ENCODE measurements around the gene COL23A1. TPM values are rescaled to one million over a fixed set of nuclear protein-coding genes. Genes with fewer than 3 reads are reported as not detected.

The COL23A1 gene
- total RNA-seq, 2 donors from 2014 or later = 0.17 to 0.19 TPM

DNA sequence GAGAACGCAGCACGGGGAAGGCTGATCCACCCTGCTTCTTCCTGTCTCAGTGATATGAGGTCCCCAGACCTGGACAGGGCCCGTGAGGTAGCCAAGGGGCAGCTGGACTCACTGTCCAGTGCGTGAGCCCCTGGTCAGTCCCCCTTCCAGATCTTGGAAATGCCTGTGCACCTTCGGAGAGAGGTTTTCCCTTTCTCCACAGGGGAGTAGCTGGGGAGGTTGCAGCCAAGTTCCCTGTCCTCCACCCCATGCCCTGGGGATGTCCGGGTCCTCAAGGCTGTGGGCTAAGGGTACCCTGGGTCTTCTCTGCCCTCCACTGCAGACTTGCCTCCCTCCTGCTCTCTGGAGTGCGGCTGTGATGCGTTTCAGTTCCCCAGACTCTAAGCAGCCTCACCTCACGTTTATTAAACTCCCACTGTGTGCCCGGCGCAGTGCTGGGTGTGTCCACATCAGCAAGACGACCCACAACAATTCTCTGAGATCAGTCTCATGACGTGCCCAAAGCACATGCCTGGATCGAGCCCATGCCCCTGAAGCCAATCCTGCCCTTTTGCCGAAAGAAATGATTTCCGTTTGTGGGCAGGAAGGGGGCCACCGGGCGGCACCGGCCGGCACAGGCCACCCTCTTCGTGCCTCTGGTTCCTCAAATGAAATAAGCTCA, 256.2 kb downstream of the COL23A1 start:
- no peaks in the 10 kb centered on the region for H3K36me3 Mint-ChIP-seq
- no peaks in the 10 kb centered on the region for H3K9me3 Mint-ChIP-seq
- ATAC-seq (no peak), DNase-seq (ENCODE audit: low spot score) (peak; percentile 55)
- H3K4me3 Mint-ChIP-seq = no peak overlapping the region
- H3K4me1 Mint-ChIP-seq (ENCODE audit: low read depth in 2 of 2) = no peaks in the 10 kb centered on the region
- H3K27me3 Mint-ChIP-seq = no peaks in the 10 kb centered on the region
- no peak overlapping the region for H3K27ac Mint-ChIP-seq

DNA sequence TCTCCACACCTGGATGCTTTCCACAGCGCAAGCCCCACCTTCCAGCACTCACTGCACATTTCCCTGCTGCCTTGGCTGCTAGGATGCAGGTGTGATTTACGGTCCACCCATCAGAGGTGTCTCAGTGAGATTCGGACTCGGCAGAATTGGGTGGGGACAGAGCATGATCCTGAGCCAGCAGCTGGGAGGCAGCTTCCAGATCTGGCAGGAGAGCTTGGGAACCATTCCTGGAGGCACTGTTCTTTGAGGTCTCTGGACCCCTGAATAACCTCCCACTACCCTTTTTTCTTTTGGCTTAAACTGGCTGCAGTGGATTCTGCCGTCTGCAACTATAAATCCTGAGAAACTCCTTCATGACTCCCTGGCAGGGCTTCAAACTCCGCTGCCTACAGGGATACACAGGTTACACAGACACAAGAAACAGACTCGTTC, 258.0 kb downstream of the COL23A1 start:
- ATAC-seq = no peak
- Mint-ChIP-seq H3K36me3 (no peaks in the 10 kb centered on the region), H3K4me1 (ENCODE audit: low read depth in 2 of 2) (no peaks in the 10 kb centered on the region), H3K27ac (no peak overlapping the region), H3K4me3 (no peak overlapping the region), H3K27me3 (peaks cover 0 to 2% of the 10 kb centered on the region in 2 donors), H3K9me3 (no peaks in the 10 kb centered on the region)
- DNase-seq (ENCODE audit: low spot score) = no peak

DNA sequence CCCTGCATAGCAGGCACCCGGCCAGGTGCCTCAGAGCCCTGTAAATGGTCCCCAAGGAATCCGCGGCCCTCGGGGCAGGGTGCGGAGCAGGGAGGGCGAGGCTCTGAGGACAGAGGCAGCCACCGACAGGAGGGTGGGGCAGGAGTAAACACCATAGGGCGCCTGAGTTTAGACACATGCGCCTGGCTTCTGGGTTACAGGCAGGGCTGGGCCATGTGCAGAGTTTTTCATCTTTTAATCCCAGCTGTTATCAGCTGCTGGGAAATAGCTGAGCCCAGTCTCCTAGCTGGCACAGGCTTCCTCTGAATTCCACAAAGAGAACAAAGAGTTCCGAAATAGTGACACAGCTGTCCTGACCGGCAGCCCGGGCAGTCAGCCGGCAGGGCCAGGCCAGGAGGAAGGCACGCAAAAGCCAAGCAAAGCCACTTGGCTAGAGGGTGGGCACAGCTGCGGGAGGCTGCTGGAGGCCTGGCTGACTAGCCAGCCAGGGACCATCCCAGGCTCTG, 258.6 kb downstream of the COL23A1 start:
- no peak overlapping the region for H3K4me3 Mint-ChIP-seq
- no peak for DNase-seq (ENCODE audit: low spot score)
- ATAC-seq = no peak
- H3K36me3 Mint-ChIP-seq = no peaks in the 10 kb centered on the region
- H3K4me1 Mint-ChIP-seq (ENCODE audit: low read depth in 2 of 2) = no peaks in the 10 kb centered on the region
- peaks cover 0 to 2% of the 10 kb centered on the region in 2 donors for H3K27me3 Mint-ChIP-seq
- H3K9me3 Mint-ChIP-seq = no peaks in the 10 kb centered on the region
- no peak overlapping the region for H3K27ac Mint-ChIP-seq

DNA sequence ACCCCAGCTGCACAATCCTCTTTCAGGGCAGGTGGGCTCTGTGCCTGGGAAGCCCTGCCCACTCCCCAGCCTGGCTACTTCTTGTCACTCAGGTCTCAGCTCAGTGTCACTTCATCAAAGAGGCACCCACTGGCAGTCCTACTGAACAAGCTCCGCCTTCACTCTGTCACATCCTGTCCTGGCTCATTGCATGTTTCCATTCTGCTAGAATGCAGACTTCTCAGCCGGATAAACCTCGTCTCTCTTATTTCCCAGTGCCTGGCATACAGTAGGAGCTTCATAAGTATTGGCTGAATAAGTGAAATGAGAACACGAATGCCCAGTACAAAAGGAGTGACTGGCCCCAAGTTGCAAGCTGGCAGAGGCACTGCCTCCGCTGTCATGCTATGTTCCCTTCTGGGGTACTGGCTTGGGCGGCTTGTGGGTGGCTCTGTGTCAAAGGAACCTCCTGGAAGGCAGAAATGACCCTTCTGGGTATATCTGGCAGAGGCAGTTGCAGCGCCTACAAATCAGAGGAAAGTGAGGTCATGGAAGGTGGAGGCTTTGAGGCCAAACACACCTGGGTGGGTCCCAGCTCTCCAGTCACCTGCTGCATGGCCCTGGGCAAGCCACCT, 259.3 kb downstream of the COL23A1 start:
- no peak overlapping the region for H3K27ac Mint-ChIP-seq

DNA sequence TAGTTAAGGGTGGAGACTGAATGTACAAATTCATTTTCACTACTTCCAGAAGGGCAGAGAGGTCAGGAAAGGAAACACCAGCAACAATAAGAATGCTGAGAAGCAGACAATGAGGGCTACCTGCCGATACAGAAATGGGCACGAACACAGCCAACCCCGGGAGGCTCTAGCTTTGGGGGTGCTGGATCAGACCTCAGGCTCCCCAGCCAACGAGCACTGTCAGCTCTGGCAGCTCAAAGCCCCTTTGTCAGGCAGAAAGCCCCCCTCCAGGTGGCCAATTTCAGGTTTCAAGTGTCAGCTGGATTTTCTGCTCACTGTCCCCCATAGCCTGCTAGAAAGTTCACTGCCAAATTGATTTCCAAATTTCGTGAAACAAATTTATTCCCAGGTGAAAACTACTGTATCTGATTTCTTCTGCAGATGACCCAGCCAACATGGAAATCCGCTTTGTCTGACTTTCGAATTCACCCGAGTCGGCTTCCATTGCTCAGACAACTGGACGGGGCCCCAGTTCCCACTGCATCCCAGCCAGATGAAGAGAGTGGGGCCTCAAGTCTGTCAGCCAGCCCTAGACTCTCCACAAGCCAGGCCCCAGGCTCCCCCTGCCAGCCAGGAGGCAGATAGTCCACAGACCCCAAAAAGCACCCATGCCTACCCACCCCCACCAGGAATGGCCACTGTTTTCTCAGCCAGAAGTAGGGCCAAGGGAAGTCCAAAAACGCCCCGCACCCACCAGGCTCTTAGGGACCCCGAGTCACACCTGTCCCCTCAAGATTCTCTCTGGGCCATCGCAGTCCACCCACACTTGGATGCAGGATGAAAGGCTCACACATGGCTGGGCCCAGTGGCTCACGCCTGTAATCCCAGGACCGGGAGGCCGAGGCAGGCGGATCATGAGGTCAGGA, 261.1 kb downstream of the COL23A1 start:
- no peaks in the 10 kb centered on the region for H3K36me3 Mint-ChIP-seq
- ATAC-seq (no peak), DNase-seq (ENCODE audit: low spot score) (no peak)
- H3K9me3 Mint-ChIP-seq = no peaks in the 10 kb centered on the region
- no peak overlapping the region for H3K4me3 Mint-ChIP-seq
- H3K27me3 Mint-ChIP-seq = peaks cover 0 to 2% of the 10 kb centered on the region in 2 donors
- no peaks in the 10 kb centered on the region for H3K4me1 Mint-ChIP-seq (ENCODE audit: low read depth in 2 of 2)
- no peak overlapping the region for H3K27ac Mint-ChIP-seq

More for the DNA sequence above, 259.3 kb downstream of the COL23A1 start:
- H3K9me3 Mint-ChIP-seq = no peaks in the 10 kb centered on the region
- ATAC-seq = no peak
- peaks cover 0 to 2% of the 10 kb centered on the region in 2 donors for H3K27me3 Mint-ChIP-seq
- no peak overlapping the region for H3K4me3 Mint-ChIP-seq
- H3K36me3 Mint-ChIP-seq = no peaks in the 10 kb centered on the region
- no peaks in the 10 kb centered on the region for H3K4me1 Mint-ChIP-seq (ENCODE audit: low read depth in 2 of 2)
- no peak for DNase-seq (ENCODE audit: low spot score)

DNA sequence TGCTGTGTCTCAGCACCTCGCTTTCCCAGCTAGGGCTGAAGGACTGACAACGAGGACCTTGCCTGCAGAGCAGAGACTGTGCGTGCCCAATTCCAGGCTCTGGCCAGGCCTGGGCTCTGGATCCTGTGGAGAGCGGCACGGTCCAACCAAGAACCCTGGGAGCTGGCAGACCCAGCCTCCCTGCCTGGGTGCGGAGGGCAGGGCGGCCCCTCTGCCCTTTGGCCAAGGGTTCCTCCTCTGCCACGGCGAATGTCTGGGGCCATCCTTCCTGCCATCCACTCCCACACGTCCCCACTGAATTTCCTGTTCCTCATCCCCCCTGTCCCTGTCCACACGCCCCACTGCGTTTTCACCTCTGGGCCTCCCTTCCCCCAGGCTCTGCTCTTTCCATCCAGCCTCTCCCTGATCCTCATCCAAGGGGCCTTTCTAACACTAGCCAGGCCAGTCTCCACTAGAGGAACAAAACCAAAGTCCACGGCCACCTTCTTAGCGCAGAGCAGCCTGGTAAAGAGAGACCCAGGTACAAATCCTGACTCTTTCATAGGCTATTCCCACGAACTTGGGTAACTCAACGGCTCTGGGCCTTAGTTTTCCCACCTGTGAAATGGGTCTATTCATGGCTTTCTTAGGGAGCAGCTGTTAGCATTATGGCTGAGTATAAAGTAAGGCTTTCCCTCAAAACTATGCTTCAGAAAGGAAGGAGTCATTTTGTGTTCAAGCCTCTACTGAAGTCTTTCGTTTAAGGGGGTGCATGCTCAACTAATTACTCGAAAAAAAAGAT, 262.1 kb downstream of the COL23A1 start:
- Mint-ChIP-seq H3K27me3 (peaks cover 0 to 2% of the 10 kb centered on the region in 2 donors), H3K27ac (no peak overlapping the region)
- no peak for ATAC-seq

DNA sequence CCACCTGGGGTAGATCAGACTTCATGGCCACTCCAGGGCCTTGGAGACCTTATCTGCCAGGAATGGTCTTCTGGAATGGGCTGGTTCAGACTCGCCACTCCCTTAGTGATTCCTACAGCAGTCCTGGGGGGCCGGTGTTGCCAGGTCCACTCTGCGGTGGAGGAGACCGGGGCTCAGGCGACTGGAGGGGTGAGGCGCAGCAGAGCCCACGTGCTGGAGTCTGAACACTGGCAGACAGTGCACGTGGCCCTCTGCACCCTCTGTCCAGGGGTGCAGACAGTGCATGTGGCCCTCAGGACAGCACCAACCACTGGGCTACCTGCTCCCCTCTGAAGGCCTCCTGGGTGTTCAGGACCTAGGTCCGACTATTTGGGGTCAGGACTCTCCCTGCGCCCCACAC, 262.7 kb downstream of the COL23A1 start:
- DNase-seq (ENCODE audit: low spot score) (no peak), ATAC-seq (no peak)
- no peak overlapping the region for H3K4me3 Mint-ChIP-seq
- no peaks in the 10 kb centered on the region for H3K4me1 Mint-ChIP-seq (ENCODE audit: low read depth in 2 of 2)
- H3K27ac Mint-ChIP-seq = no peak overlapping the region
- H3K36me3 Mint-ChIP-seq = no peaks in the 10 kb centered on the region
- H3K9me3 Mint-ChIP-seq = no peaks in the 10 kb centered on the region
- H3K27me3 Mint-ChIP-seq = peaks cover 0 to 2% of the 10 kb centered on the region in 2 donors

More for the DNA sequence above, 262.1 kb downstream of the COL23A1 start:
- no peaks in the 10 kb centered on the region for H3K9me3 Mint-ChIP-seq
- no peaks in the 10 kb centered on the region for H3K36me3 Mint-ChIP-seq
- no peak overlapping the region for H3K4me3 Mint-ChIP-seq
- no peak for DNase-seq (ENCODE audit: low spot score)
- no peaks in the 10 kb centered on the region for H3K4me1 Mint-ChIP-seq (ENCODE audit: low read depth in 2 of 2)

DNA sequence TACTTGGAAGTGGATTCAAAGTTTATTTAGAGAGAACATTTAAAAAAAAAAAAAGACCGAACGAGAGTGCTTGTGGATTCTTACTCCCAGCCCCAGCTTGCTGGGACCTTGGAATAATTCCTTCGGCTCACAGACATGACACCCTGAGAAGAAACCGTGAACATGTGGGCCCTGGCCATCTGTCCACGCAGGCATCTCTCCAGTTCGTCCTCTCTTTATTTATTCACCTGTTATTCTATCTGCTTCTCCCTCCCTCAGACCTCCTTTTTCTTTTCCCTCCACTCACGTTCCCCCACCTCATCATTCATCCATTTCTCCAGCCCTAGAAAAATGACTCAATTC, 263.8 kb downstream of the COL23A1 start:
- H3K9me3 Mint-ChIP-seq = no peaks in the 10 kb centered on the region
- peak; percentile 5 for DNase-seq (ENCODE audit: low spot score)
- H3K27ac Mint-ChIP-seq = no peak overlapping the region
- H3K4me3 Mint-ChIP-seq = no peak overlapping the region
- no peak for ATAC-seq
- H3K36me3 Mint-ChIP-seq = no peaks in the 10 kb centered on the region
- peaks cover 0 to 2% of the 10 kb centered on the region in 2 donors for H3K27me3 Mint-ChIP-seq
- no peaks in the 10 kb centered on the region for H3K4me1 Mint-ChIP-seq (ENCODE audit: low read depth in 2 of 2)

DNA sequence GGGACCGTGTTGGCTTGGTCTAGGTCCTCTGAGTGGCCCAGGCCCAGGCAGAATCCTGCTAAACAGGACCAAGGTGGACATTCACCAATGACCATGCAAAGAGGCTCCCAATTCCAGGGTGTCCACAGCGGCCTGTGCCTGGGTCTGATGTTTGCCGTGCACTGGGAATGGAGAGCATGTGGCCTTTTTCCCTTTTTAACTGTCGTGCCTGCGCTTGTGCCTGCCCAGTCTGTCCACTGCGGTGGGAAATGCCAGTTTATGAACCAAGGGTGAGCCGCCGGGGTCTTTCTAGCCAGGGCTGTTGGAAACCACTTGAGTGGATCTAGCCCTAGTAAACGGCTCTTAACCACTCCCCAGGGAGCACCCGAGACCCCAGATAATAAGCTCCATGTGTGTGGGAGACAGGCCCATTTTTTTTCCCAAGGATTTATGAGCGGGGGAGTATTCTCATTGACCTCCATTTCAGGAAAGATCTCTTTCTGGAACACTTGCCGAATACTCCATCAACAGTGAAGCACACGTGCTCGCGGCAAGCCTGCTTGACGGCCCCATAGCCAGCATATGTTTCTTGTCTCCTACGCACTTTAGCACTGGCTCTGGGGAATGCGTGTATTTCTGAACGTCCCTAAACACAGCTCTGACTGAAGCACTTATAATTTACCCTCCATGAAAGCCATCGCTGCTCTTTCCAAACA, 264.4 kb downstream of the COL23A1 start:
- Mint-ChIP-seq H3K27ac (no peak overlapping the region), H3K27me3 (peaks cover 0 to 2% of the 10 kb centered on the region in 2 donors), H3K36me3 (no peaks in the 10 kb centered on the region), H3K4me3 (no peak overlapping the region), H3K4me1 (ENCODE audit: low read depth in 2 of 2) (no peaks in the 10 kb centered on the region), H3K9me3 (no peaks in the 10 kb centered on the region)
- ATAC-seq (no peak), DNase-seq (ENCODE audit: low spot score) (peak; percentile 44)

DNA sequence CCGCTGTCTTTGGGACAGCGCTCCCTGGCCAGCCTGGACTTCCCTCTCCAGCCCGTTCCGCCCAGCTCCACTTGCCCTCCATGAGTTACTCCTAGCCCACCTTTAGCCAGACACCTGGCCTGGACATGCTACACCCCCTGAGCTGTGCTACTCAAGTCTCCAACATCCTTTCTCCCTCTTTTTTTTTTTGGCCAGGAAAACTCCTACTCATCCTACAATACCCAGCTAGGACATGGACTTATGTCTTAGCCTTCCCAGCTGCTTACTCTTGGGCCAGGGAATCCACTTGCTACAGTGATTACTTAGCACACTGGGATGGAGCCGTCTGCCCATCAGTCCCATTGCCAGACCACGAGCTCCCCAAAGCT, 264.9 kb downstream of the COL23A1 start:
- ATAC-seq (no peak), DNase-seq (ENCODE audit: low spot score) (peak; percentile 16)
- Mint-ChIP-seq H3K36me3 (no peaks in the 10 kb centered on the region), H3K4me3 (no peak overlapping the region), H3K4me1 (ENCODE audit: low read depth in 2 of 2) (no peaks in the 10 kb centered on the region), H3K27me3 (peaks cover 0 to 2% of the 10 kb centered on the region in 2 donors), H3K9me3 (no peaks in the 10 kb centered on the region), H3K27ac (no peak overlapping the region)

DNA sequence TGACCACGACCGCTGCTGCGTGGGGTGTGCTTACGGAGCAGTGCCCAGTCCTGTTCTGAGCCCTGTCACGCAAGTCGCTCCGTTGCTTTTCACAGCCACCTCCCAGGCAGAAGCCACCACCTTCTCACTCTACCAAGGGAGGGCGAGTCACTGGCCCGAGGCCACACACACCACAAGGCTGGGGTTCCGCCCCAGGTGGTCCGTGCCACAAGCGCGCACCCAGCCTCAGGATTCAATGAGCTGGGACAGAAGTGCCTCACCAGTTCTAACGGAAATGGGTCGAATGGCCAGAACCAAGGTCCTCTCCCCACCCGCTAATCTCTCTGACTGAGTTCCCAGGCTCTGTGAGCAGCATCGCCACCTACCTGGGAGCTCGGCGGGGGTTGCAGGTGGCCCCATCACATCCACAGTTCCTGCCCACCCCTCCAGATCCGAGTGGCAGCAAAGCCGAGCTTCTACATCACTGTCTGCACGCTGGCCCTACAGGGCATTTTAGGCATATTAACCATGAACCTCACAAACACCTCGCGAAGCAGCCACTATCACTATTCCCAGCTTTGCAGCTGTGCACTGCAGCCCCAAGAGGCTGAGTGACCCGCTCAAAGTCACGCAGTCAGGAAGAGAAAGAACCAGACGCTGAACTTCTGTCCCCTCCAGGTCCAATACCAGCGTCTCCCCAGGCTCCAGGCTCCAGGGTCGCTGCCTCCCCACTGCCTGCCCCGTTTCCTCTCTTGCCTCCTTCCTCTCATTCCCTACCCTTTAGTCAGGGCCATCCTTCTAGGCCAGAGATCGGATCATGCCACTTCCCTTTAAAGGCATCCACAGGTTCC, 265.5 kb downstream of the COL23A1 start:
- no peak overlapping the region for H3K4me3 Mint-ChIP-seq

DNA sequence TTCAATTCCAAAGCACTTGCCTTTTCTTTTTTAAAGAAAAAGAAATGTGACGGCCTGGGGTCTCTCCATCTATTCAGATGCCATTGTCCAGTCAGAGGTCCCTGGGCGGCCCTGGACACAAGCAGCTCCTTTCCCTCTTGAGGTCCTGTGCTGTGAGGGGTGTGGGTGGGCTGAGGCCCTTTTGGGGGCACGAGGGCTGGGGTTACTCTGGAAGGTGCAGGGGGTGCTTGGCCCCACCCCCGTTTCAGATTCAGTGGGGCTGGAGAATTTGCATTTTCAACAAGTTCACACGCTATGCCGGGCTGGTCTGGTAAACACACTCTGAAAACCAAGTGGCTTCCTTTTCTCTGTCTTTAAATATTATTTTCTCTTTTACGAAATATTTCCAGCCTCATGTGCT, 266.2 kb downstream of the COL23A1 start:
- no peaks in the 10 kb centered on the region for H3K36me3 Mint-ChIP-seq
- H3K27ac Mint-ChIP-seq = no peak overlapping the region
- no peaks in the 10 kb centered on the region for H3K4me1 Mint-ChIP-seq (ENCODE audit: low read depth in 2 of 2)
- peaks cover 0 to 2% of the 10 kb centered on the region in 2 donors for H3K27me3 Mint-ChIP-seq
- DNase-seq (ENCODE audit: low spot score) (no peak), ATAC-seq (no peak)
- no peak overlapping the region for H3K4me3 Mint-ChIP-seq
- no peaks in the 10 kb centered on the region for H3K9me3 Mint-ChIP-seq

More for the DNA sequence above, 265.5 kb downstream of the COL23A1 start:
- H3K27me3 Mint-ChIP-seq = peaks cover 0 to 2% of the 10 kb centered on the region in 2 donors
- ATAC-seq (no peak), DNase-seq (ENCODE audit: low spot score) (peak; percentile 38)
- no peaks in the 10 kb centered on the region for H3K4me1 Mint-ChIP-seq (ENCODE audit: low read depth in 2 of 2)
- no peaks in the 10 kb centered on the region for H3K36me3 Mint-ChIP-seq
- H3K27ac Mint-ChIP-seq = no peak overlapping the region
- H3K9me3 Mint-ChIP-seq = no peaks in the 10 kb centered on the region
